ENCODE results near the gene RNF2.

RNF2 gene

DNA sequence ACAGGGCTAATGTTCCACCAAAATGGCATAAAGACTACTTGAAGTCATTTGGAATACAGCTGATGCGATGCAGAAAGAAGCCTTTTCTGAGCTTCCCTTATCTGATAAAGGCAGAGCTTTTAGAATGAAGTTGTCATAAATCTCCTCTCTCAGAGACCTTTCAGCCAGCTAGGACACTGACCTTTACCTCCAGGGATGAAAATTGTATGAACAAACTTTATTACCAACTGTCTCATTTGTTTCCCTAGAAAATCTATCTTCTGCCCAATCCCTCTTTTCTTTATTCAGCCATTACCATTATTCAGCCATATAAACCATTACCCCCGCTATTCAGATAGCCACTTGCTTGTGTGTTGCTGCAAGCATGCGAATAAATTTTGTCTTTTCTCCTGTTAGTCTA is 29.7 kb upstream of the RNF2 start:
- Histone ChIP-seq H3K27ac (no peak overlapping the region), H3K4me1 (no peaks in the 10 kb centered on the region), H3K36me3 (no peaks in the 10 kb centered on the region), H3K4me3 (no peak overlapping the region), H3K27me3 (peaks cover 0 to 3% of the 10 kb centered on the region in 2 donors), H3K9me3 (no peaks in the 10 kb centered on the region)
- no peak for DNase-seq
- intact Hi-C loops (cut with DNase I; ENCODE audit: low total_unique reads), result no loop called here
- TF ChIP-seq, protein P1, sequence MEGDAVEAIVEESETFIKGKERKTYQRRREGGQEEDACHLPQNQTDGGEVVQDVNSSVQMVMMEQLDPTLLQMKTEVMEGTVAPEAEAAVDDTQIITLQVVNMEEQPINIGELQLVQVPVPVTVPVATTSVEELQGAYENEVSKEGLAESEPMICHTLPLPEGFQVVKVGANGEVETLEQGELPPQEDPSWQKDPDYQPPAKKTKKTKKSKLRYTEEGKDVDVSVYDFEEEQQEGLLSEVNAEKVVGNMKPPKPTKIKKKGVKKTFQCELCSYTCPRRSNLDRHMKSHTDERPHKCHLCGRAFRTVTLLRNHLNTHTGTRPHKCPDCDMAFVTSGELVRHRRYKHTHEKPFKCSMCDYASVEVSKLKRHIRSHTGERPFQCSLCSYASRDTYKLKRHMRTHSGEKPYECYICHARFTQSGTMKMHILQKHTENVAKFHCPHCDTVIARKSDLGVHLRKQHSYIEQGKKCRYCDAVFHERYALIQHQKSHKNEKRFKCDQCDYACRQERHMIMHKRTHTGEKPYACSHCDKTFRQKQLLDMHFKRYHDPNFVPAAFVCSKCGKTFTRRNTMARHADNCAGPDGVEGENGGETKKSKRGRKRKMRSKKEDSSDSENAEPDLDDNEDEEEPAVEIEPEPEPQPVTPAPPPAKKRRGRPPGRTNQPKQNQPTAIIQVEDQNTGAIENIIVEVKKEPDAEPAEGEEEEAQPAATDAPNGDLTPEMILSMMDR (IDR thresholded peaks at IDR 0.05), result no peak

GRCh38 chr1:185016880-185017279 is 28.5 kb upstream of the RNF2 start:
- intact Hi-C loops (cut with DNase I; ENCODE audit: low total_unique reads), result no loop called here
- peaks cover 0 to 3% of the 10 kb centered on the region in 2 donors for H3K27me3 ChIP-seq
- no peaks in the 10 kb centered on the region for H3K36me3 ChIP-seq
- DNase-seq, result no peak
- TF ChIP-seq, protein P1 (IDR thresholded peaks at IDR 0.05), result no peak
- no peak overlapping the region for H3K4me3 ChIP-seq
- H3K9me3 ChIP-seq, result no peaks in the 10 kb centered on the region
- no peak overlapping the region for H3K27ac ChIP-seq
- no peaks in the 10 kb centered on the region for H3K4me1 ChIP-seq

DNA sequence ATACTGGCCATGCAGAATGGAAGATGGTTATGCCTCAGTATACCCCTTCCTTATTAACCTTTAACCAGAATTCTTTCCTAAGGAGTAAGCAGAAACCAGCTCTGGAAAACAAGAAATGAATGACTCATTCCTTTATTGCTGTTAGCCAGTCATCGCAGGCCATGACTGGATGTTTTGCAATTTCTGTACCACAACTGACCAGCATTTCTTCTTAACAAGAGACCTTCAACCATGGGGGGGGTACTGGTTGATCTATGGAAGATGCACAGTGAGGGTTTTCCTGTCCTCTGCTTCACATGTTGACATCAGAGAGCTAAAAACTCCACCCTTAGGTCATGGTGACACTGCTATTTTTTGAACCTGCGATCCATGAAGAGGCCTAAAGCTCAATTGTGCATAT is 28.0 kb upstream of the RNF2 start:
- no peak overlapping the region for H3K27ac ChIP-seq
- intact Hi-C loops (cut with DNase I; ENCODE audit: low total_unique reads), result no loop called here
- TF ChIP-seq, protein P1 (IDR thresholded peaks at IDR 0.05), result no peak

GRCh38 chr1:185017966-185018365 is 27.4 kb upstream of the RNF2 start:
- H3K4me1 ChIP-seq, result no peaks in the 10 kb centered on the region
- DNase-seq, result no peak
- TF ChIP-seq, protein P1 (IDR thresholded peaks at IDR 0.05), result no peak
- no peaks in the 10 kb centered on the region for H3K9me3 ChIP-seq
- no peak overlapping the region for H3K27ac ChIP-seq
- H3K36me3 ChIP-seq, result no peaks in the 10 kb centered on the region
- H3K27me3 ChIP-seq, result peaks cover 0 to 3% of the 10 kb centered on the region in 2 donors
- H3K4me3 ChIP-seq, result no peak overlapping the region
- intact Hi-C loops (cut with DNase I; ENCODE audit: low total_unique reads), result no loop called here

More for the DNA sequence above, 28.0 kb upstream of the RNF2 start:
- H3K4me1 ChIP-seq, result no peaks in the 10 kb centered on the region
- peaks cover 0 to 3% of the 10 kb centered on the region in 2 donors for H3K27me3 ChIP-seq
- H3K36me3 ChIP-seq, result no peaks in the 10 kb centered on the region
- H3K9me3 ChIP-seq, result no peaks in the 10 kb centered on the region
- DNase-seq, result no peak
- H3K4me3 ChIP-seq, result no peak overlapping the region

DNA sequence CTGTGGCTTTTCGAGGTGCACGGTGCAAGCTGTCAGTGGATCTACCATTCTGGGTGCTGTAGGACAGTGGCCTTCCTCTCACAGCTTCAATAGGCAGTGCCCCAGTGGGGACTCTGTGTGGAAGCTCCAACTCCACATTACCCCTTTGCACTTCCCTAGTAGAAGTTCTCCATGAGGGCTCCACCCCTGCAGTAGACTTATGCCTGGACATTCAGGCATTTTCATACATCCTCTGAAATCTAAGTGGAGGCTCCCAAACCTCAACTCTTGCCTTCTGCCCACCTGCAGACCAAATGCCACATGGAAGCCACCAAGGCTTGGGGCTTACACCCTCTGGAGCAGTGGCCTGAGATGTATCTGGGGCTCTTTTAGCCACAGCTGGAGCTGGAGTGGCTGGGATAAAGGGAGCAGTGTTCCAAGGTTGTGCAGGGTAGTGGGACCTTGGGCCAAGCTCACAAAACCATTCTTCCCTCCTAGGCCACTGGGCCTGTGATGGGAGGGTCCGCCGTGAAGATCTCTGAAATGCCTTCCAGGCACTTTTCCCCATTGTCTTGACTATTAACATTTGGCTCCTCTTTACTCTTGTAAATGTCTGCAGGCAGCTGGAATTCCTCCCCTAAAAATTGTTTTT is 18.0 kb upstream of the RNF2 start:
- intact Hi-C loops (cut with DNase I; ENCODE audit: low total_unique reads), result no loop called here
- no peak for DNase-seq
- Histone ChIP-seq H3K4me3 (no peak overlapping the region), H3K4me1 (no peaks in the 10 kb centered on the region), H3K9me3 (peaks cover 0 to 15% (median 8%) of the 10 kb centered on the region in 3 donors), H3K36me3 (peaks cover 0 to 6% (median 4%) of the 10 kb centered on the region in 3 donors), H3K27me3 (no peaks in the 10 kb centered on the region), H3K27ac (no peak overlapping the region)
- TF ChIP-seq, protein P1 (IDR thresholded peaks at IDR 0.05), result no peak

GRCh38 chr1:185033686-185034085 is 11.7 kb upstream of the RNF2 start:
- TF ChIP-seq, protein P1 (IDR thresholded peaks at IDR 0.05), result no peak
- no peaks in the 10 kb centered on the region for H3K9me3 ChIP-seq
- no peak for DNase-seq
- intact Hi-C loops (cut with DNase I; ENCODE audit: low total_unique reads), result no loop called here
- no peaks in the 10 kb centered on the region for H3K4me1 ChIP-seq
- H3K36me3 ChIP-seq, result no peaks in the 10 kb centered on the region
- no peaks in the 10 kb centered on the region for H3K27me3 ChIP-seq
- no peak overlapping the region for H3K27ac ChIP-seq
- H3K4me3 ChIP-seq, result no peak overlapping the region

Measured in tibial artery (tissue), 4 donors.